K562 (cell line): ENCODE measurements around the gene EFCAB5. TPM values are rescaled to one million over a fixed set of nuclear protein-coding genes. Genes with fewer than 3 reads are reported as not detected.
A peak's percentile ranks its signal among the peaks of the same experiment; 100 is the strongest.

Source experiments
- ATAC-seq: fragments of 200-7000 bp; cut with Tn5 transposase; 3 replicates; pipeline ENCODE4 v1.9.1; 2020; ENCODE audit warnings: moderate library complexity
- BruUV-seq: library from RNA; stranded (reverse); fragments of 400-500 nt; replicated peaks from 2 replicates; lab custom pipeline; 2021; lab: Mats Ljungman, UMichigan
- CTCF ChIA-PET: fragments of 300-600 bp; formaldehyde crosslinking; extraction: SDS; loops from one replicate; lab custom pipeline; 2021; ENCODE audit warnings: low intra/inter-chr PET ratio; lab: Yijun Ruan, JAX
- POLR2A ChIA-PET: fragments of 300-600, 350-650 bp; sonication (Branson Sonifier 250); formaldehyde crosslinking; extraction: SDS; loops from one replicate; lab custom pipeline; 2021; ENCODE audit warnings: antibody characterized with exemption, inconsistent platforms; lab: Yijun Ruan, JAX
- DNase-seq, 4 experiments: peaks; one replicate each; pipeline versions ENCODE4 v3.0.0 to v3.0.0-alpha.2; 2011 to 2018; ENCODE audit warnings: low spot score in 3 of 4, mixed read lengths in 3 of 4; ENCODE audit errors: extremely low read depth in 1 of 4
- FAIRE-seq: peaks from 2 replicates; lab custom pipeline; 2011; peaks lifted over from hg19 to GRCh38; lab: Jason Lieb, UNC
- H2AFZ ChIP-seq: 2 replicates; pipeline ENCODE4 v1.6.0; 2011; ENCODE audit warnings: low read depth, low read length, control low read depth, inconsistent platforms
- H3K27ac ChIP-seq: fragments of 200-600 bp; 3 replicates; pipeline ENCODE4 v1.8.0; 2011; ENCODE audit warnings: low read depth, mild to moderate bottlenecking, control low read depth, inconsistent platforms, low read length, moderate library complexity, mixed read lengths; ENCODE audit errors: extremely low read depth
- H3K27me3 ChIP-seq, 2 experiments: fragments of 300-600 bp in 1 of 2; 2 replicates in 1 of 2; 3 replicates in 1 of 2; pipeline versions ENCODE4 v1.6.0 to v1.8.0; 2011; ENCODE audit warnings: inconsistent platforms in 2 of 2, low read length in 2 of 2, mild to moderate bottlenecking in 1 of 2, mixed read lengths in 1 of 2, moderate library complexity in 1 of 2; ENCODE audit not compliant: control insufficient read depth in 2 of 2, insufficient read depth in 2 of 2
- H3K36me3 ChIP-seq: fragments of 300-600 bp; 3 replicates; pipeline ENCODE4 v1.8.0; 2011; ENCODE audit warnings: mild to moderate bottlenecking, low read length, inconsistent platforms; ENCODE audit not compliant: control insufficient read depth, insufficient read depth
- H3K4me1 ChIP-seq, 2 experiments: fragments of 200-600 bp in 1 of 2; replicated peaks in 1 of 2; 2 replicates in 1 of 2; 3 replicates in 1 of 2; pipeline versions ENCODE4 v1.5.1 to v1.8.0; 2011; ENCODE audit warnings: inconsistent platforms in 2 of 2, low read length in 2 of 2, mild to moderate bottlenecking in 1 of 2, mixed read lengths in 1 of 2, moderate library complexity in 1 of 2; ENCODE audit not compliant: control insufficient read depth in 2 of 2, insufficient read depth in 2 of 2
- H3K4me2 ChIP-seq: 2 replicates; pipeline ENCODE4 v1.6.1; 2011; ENCODE audit warnings: low read length, control low read depth, inconsistent platforms, mixed read lengths; ENCODE audit not compliant: insufficient read depth
- H3K4me3 ChIP-seq: fragments of 200-600 bp; sonication (generic), shearing (Covaris generic); 2 replicates; pipeline ENCODE4 v1.5.1; 2016; ENCODE audit warnings: control low read depth, inconsistent platforms
- H3K79me2 ChIP-seq: fragments of 200-600 bp; 3 replicates; pipeline ENCODE4 v1.8.0; 2011; ENCODE audit warnings: low read length, inconsistent platforms; ENCODE audit not compliant: control insufficient read depth, insufficient read depth
- H3K9ac ChIP-seq, 2 experiments: 2 replicates each; pipeline versions ENCODE4 v1.6.0 to v1.6.1; 2011; ENCODE audit warnings: low read depth in 2 of 2, low read length in 2 of 2, control low read depth in 1 of 2, inconsistent platforms in 1 of 2, mild to moderate bottlenecking in 1 of 2, mixed read lengths in 1 of 2; ENCODE audit not compliant: insufficient read depth in 1 of 2
- H3K9me1 ChIP-seq: one replicate; pipeline ENCODE4 v1.6.0; 2011; ENCODE audit warnings: inconsistent platforms, mild to moderate bottlenecking, low read length, moderate library complexity; ENCODE audit not compliant: control insufficient read depth, insufficient read depth
- H3K9me3 ChIP-seq: replicated peaks from 2 replicates; pipeline ENCODE4 v1.5.1; 2011; ENCODE audit warnings: low read depth, low read length, inconsistent platforms; ENCODE audit not compliant: control insufficient read depth, insufficient read depth
- H4K20me1 ChIP-seq: replicated peaks from 2 replicates; pipeline ENCODE4 v1.6.1; 2011; ENCODE audit warnings: low read length, inconsistent platforms, mixed read lengths; ENCODE audit not compliant: control insufficient read depth, insufficient read depth
- CTBP1 ChIP-seq: fragments of 450-650 bp; IDR thresholded peaks from 2 replicates; pipeline ENCODE4 v1.6.1; 2016; ENCODE audit warnings: borderline replicate concordance
- FOXA3 ChIP-seq, 2 experiments: fragments of 450-650 bp in 1 of 2; sonication (generic) in 1 of 2; formaldehyde crosslinking; IDR thresholded peaks in 1 of 2; conservative IDR thresholded peaks in 1 of 2; 2 replicates each; pipeline versions ENCODE4 v1.4.0 to v1.8.0; 2020 to 2022; ENCODE audit warnings: mild to moderate bottlenecking in 2 of 2, missing genetic modification reagents in 1 of 2
- GTF2A2 ChIP-seq: IDR thresholded peaks from 2 replicates; pipeline ENCODE4 v1.6.1; 2016; ENCODE audit warnings: mild to moderate bottlenecking, missing genetic modification characterization, missing compliant biosample characterization
- MEIS2 ChIP-seq: fragments of 450-650 bp; IDR thresholded peaks from 2 replicates; pipeline ENCODE4 v1.6.1; 2014; ENCODE audit warnings: mild to moderate bottlenecking; ENCODE audit not compliant: partially characterized antibody
- MYNN ChIP-seq, 2 experiments: sonication (generic); formaldehyde crosslinking in 1 of 2; IDR thresholded peaks; 2 replicates each; pipeline versions ENCODE4 v1.5.0 to v1.6.1; 2016 to 2020; ENCODE audit warnings: antibody characterized with exemption in 1 of 2, missing genetic modification reagents in 1 of 2
- PKNOX1 ChIP-seq: fragments of 450-650 bp; IDR thresholded peaks from 2 replicates; pipeline ENCODE4 v1.6.1; 2016
- SOX6 ChIP-seq: fragments of 450-650 bp; IDR thresholded peaks from 2 replicates; pipeline ENCODE4 v1.6.1; 2014; ENCODE audit warnings: mild to moderate bottlenecking
- SPI1 ChIP-seq: IDR thresholded peaks from 2 replicates; pipeline ENCODE4 v1.6.1; 2011; ENCODE audit warnings: low read depth, low read length, control low read depth, borderline replicate concordance
- TEAD4 ChIP-seq, 2 experiments: sonication (generic) in 1 of 2; formaldehyde crosslinking in 1 of 2; IDR thresholded peaks; 2 replicates each; pipeline versions ENCODE4 v1.6.1 to v1.8.0; 2012 to 2022; ENCODE audit warnings: borderline replicate concordance in 1 of 2, inconsistent platforms in 1 of 2, low read length in 1 of 2, mild to moderate bottlenecking in 1 of 2, missing genetic modification reagents in 1 of 2
- WGBS: fragments of 100-300 bp; shearing (Covaris generic); methylation state at CpG from one replicate; pipeline ENCODE4 v1.1.6; 2016; ENCODE audit warnings: low coverage, mixed read lengths; ENCODE audit not compliant: insufficient coverage; ENCODE audit errors: missing lambda C conversion rate; 5-methylcytosine and 5-hydroxymethylcytosine counted together
- in situ Hi-C: fragments of 300-500 bp; cut with MboI; formaldehyde crosslinking; loops from 4 replicates; pipeline ENCODE4 v1.15.0; 2018; ENCODE audit warnings: inconsistent platforms, mixed read lengths
- intact Hi-C: fragments of 100-400 bp; cut with micrococcal nuclease; formaldehyde crosslinking; loops from 2 replicates; pipeline ENCODE4 v1.14.2; 2022
- polyA plus RNA-seq, 8 experiments: library from polyadenylated mRNA; depleted of rRNA in 4 of 8; stranded (reverse) in 5 of 8; unstranded in 3 of 8; fragments of >200 nt; fragmentation: Nextera tagmentation in 2 of 8; fragmentation: Illumina TruSeq in 1 of 8; extraction: Ambion mirVana in 2 of 8; extraction: Trizol in 1 of 8; gene quantifications; 2 replicates each; pipeline versions ENCODE4 v1.2.1 to v1.2.3, GENCODE V29; 2011 to 2014; ENCODE audit warnings: inconsistent platforms in 1 of 8, missing spikeins in 1 of 8
- total RNA-seq, 7 experiments: library from RNA; depleted of rRNA in 6 of 7; stranded (reverse); fragments of >200 nt in 6 of 7; fragmentation: Illumina TruSeq in 2 of 7; extraction: Trizol in 2 of 7; gene quantifications; 2 replicates each; pipeline versions ENCODE4 v1.2.1 to v1.2.3, GENCODE V29; 2011 to 2021; ENCODE audit warnings: low replicate concordance in 1 of 7
- TF ChIP-seq, protein P1 (sequence below), 2 experiments: IDR thresholded peaks in 1 of 2; conservative IDR thresholded peaks in 1 of 2; 2 replicates each; pipeline ENCODE4 v1.6.1; 2016; ENCODE audit warnings: low read depth in 2 of 2, mild to moderate bottlenecking in 1 of 2, missing compliant biosample characterization in 1 of 2, missing genetic modification characterization in 1 of 2, moderate library complexity in 1 of 2

The EFCAB5 gene
- total and polyA plus RNA-seq, 9 of the 15 experiments (the other 6 are each of a cell fraction or from before 2014, with no cell fraction given), result 0.06 to 0.11 TPM; not detected in 7

GRCh38 chr17:29948448-29949215, 7.2 kb downstream of the EFCAB5 start:
- no peak overlapping the region for H3K4me3 ChIP-seq
- 29% methylated on average over 3 of the region's 3 CpGs for WGBS
- ChIA-PET POLR2A (interaction anchor here (0.5 to 1.0 kb wide), 3 partner anchors 17 to 242 kb away, joined by 3 read pairs; no protein-coding TSS in a partner anchor), CTCF (no interaction called here)
- H3K27ac ChIP-seq, result no peak overlapping the region
- no peak for DNase-seq
- FAIRE-seq, result no peak
- in situ Hi-C loops, result no loop called here
- no peaks in the 10 kb centered on the region for H3K27me3 ChIP-seq
- H3K9me1 ChIP-seq, result no peaks in the 10 kb centered on the region
- H3K79me2 ChIP-seq, result no peaks in the 10 kb centered on the region
- H3K9me3 ChIP-seq, result no peaks in the 10 kb centered on the region; the same call in 1 of the 2 replicates
- no peak for ATAC-seq
- H2AFZ ChIP-seq, result no peak overlapping the region
- intact Hi-C loops, result no loop called here
- H3K4me2 ChIP-seq, result no peak overlapping the region
- no TSS peak for BruUV-seq
- H3K9ac ChIP-seq, result no peak overlapping the region
- no peaks in the 10 kb centered on the region for H3K4me1 ChIP-seq
- TF ChIP-seq, protein P1, sequence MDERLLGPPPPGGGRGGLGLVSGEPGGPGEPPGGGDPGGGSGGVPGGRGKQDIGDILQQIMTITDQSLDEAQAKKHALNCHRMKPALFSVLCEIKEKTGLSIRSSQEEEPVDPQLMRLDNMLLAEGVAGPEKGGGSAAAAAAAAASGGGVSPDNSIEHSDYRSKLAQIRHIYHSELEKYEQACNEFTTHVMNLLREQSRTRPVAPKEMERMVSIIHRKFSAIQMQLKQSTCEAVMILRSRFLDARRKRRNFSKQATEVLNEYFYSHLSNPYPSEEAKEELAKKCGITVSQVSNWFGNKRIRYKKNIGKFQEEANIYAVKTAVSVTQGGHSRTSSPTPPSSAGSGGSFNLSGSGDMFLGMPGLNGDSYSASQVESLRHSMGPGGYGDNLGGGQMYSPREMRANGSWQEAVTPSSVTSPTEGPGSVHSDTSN (CRISPR knock-in tag; IDR thresholded peaks at IDR 0.05; ENCODE audit: low read depth), result no peak
- TF ChIP-seq, protein P1 (tag; conservative IDR thresholded peaks at IDR 0.05; ENCODE audit: low read depth), result peak; percentile 73
- TF ChIP-seq SPI1 (peak; percentile 62; the same call in 1 of the 2 replicates), MYNN (IDR thresholded peaks at IDR 0.05) (peak; percentile 64; the same call in 1 of the 2 replicates), MYNN (CRISPR knock-in tag; IDR thresholded peaks at IDR 0.05) (no peak), SOX6 (peak; percentile 10; the same call in 1 of the 2 replicates), PKNOX1 (peak; percentile 55; the same call in 1 of the 2 replicates), GTF2A2 (no peak), CTBP1 (no peak), FOXA3 (CRISPR knock-in tag; conservative IDR thresholded peaks at IDR 0.05 in 1 of 2, IDR thresholded peaks at IDR 0.05 in 1 of 2) (peak in 1 of 2 experiments; percentile 63; a peak in 2 of 4 replicates), TEAD4 (IDR thresholded peaks at IDR 0.05; ENCODE audit: low read length) (peak; percentile 19; the same call in 1 of the 2 replicates), TEAD4 (CRISPR knock-in tag; IDR thresholded peaks at IDR 0.05; ENCODE audit: borderline replicate concordance) (no peak), MEIS2 (peak; percentile 88)
- no peaks in the 10 kb centered on the region for H3K36me3 ChIP-seq
- H4K20me1 ChIP-seq, result no peaks in the 10 kb centered on the region
